IMR-90 (cell line): ENCODE measurements around the gene RAPGEF5. TPM values are rescaled to one million over a fixed set of nuclear protein-coding genes. Genes with fewer than 3 reads are reported as not detected.

Experiments
- ATAC-seq: fragments of 200-7000 bp; cut with Tn5 transposase; 2 replicates; pipeline ENCODE4 v1.9.1; 2020; ENCODE audit warnings: low read depth, mild to moderate bottlenecking, moderate library complexity
- BruUV-seq: library from RNA; stranded (reverse); fragments of 400-500 nt; replicated peaks from 2 replicates; lab custom pipeline; 2021; lab: Mats Ljungman, UMichigan
- CTCF ChIA-PET: fragments of 300-600 bp; formaldehyde crosslinking; extraction: SDS; loops from one replicate; lab custom pipeline; 2021; ENCODE audit warnings: antibody characterized with exemption; lab: Yijun Ruan, JAX
- POLR2A ChIA-PET: fragments of 300-600 bp; sonication (Branson Sonifier 250); formaldehyde crosslinking; loops from one replicate; lab custom pipeline; 2022; ENCODE audit warnings: antibody characterized with exemption; ENCODE audit not compliant: unreplicated experiment; lab: Charles Lee
- DNase-seq: peaks from one replicate; pipeline ENCODE4 v3.0.0; 2013
- H2AFZ ChIP-seq: replicated peaks from 2 replicates; pipeline ENCODE3; 2013; ENCODE audit warnings: low read length, mild to moderate bottlenecking; ENCODE audit not compliant: poor library complexity
- H2AK5ac ChIP-seq: 2 replicates; pipeline ENCODE4 v1.6.1; 2013; ENCODE audit warnings: low read depth, low read length, inconsistent platforms
- H2AK9ac ChIP-seq: replicated peaks from 2 replicates; pipeline ENCODE3; 2013; ENCODE audit warnings: mild to moderate bottlenecking, low read depth, low read length, moderate library complexity; ENCODE audit not compliant: poor library complexity
- H2BK120ac ChIP-seq: 2 replicates; pipeline ENCODE4 v1.6.1; 2013; ENCODE audit warnings: low read depth, low read length, inconsistent platforms
- H2BK15ac ChIP-seq: 3 replicates; pipeline ENCODE4 v1.6.1; 2013; ENCODE audit warnings: low read depth, low read length, inconsistent platforms
- H2BK20ac ChIP-seq: 2 replicates; pipeline ENCODE4 v1.6.1; 2013; ENCODE audit warnings: low read depth, mild to moderate bottlenecking, inconsistent platforms, low read length, moderate library complexity
- H2BK5ac ChIP-seq: 2 replicates; pipeline ENCODE4 v1.6.1; 2013; ENCODE audit warnings: mild to moderate bottlenecking, low read depth, low read length, inconsistent platforms; ENCODE audit not compliant: poor library complexity, severe bottlenecking
- H3K14ac ChIP-seq: replicated peaks from 2 replicates; pipeline ENCODE4 v1.6.1; 2013; ENCODE audit warnings: low read depth, low read length, inconsistent platforms
- H3K18ac ChIP-seq: 2 replicates; pipeline ENCODE4 v1.6.1; 2013; ENCODE audit warnings: low read depth, low read length, control low read depth
- H3K23ac ChIP-seq: 2 replicates; pipeline ENCODE4 v1.6.1; 2013; ENCODE audit warnings: low read depth, low read length, inconsistent platforms
- H3K27ac ChIP-seq: 2 replicates; pipeline ENCODE4 v1.5.1; 2013; ENCODE audit warnings: mild to moderate bottlenecking, control low read depth, low read length; ENCODE audit not compliant: insufficient read depth
- H3K27me3 ChIP-seq: 2 replicates; pipeline ENCODE4 v1.6.1; 2013; ENCODE audit warnings: low read length; ENCODE audit not compliant: control insufficient read depth, insufficient read depth
- H3K36me3 ChIP-seq: 2 replicates; pipeline ENCODE4 v1.6.1; 2013; ENCODE audit warnings: low read length, mixed read lengths; ENCODE audit not compliant: control insufficient read depth, insufficient read depth
- H3K4ac ChIP-seq: 2 replicates; pipeline ENCODE4 v1.6.1; 2013; ENCODE audit warnings: low read depth, low read length, inconsistent platforms
- H3K4me1 ChIP-seq: 2 replicates; pipeline ENCODE4 v1.6.1; 2013; ENCODE audit warnings: low read length, mixed read lengths; ENCODE audit not compliant: control insufficient read depth, insufficient read depth
- H3K4me2 ChIP-seq: 2 replicates; pipeline ENCODE4 v1.6.1; 2013; ENCODE audit warnings: low read depth, mild to moderate bottlenecking, control low read depth, low read length, moderate library complexity
- H3K4me3 ChIP-seq: 2 replicates; pipeline ENCODE4 v1.5.1; 2013; ENCODE audit warnings: low read depth, mild to moderate bottlenecking, control low read depth, low read length, moderate library complexity; ENCODE audit not compliant: insufficient read depth
- H3K56ac ChIP-seq: 2 replicates; pipeline ENCODE4 v1.6.1; 2013; ENCODE audit warnings: low read length, inconsistent platforms; ENCODE audit not compliant: insufficient read depth; ENCODE audit errors: extremely low read depth
- H3K79me1 ChIP-seq, 2 experiments: 2 replicates each; pipeline ENCODE4 v1.6.1; 2013; ENCODE audit warnings: low read length in 2 of 2, inconsistent platforms in 1 of 2, low read depth in 1 of 2
- H3K9ac ChIP-seq: 2 replicates; pipeline ENCODE4 v1.6.1; 2013; ENCODE audit warnings: low read depth, low read length, control low read depth
- H3K9me1 ChIP-seq: 2 replicates; pipeline ENCODE4 v1.6.1; 2013; ENCODE audit warnings: low read length, inconsistent platforms; ENCODE audit not compliant: insufficient read depth
- H3K9me3 ChIP-seq: 2 replicates; pipeline ENCODE4 v1.6.1; 2013; ENCODE audit warnings: low read length; ENCODE audit not compliant: control insufficient read depth, insufficient read depth
- H4K20me1 ChIP-seq: 2 replicates; pipeline ENCODE4 v1.6.1; 2013; ENCODE audit warnings: low read length, inconsistent platforms; ENCODE audit not compliant: insufficient read depth
- H4K5ac ChIP-seq: 2 replicates; pipeline ENCODE4 v1.6.1; 2013; ENCODE audit warnings: mild to moderate bottlenecking, low read depth, low read length, control low read depth
- H4K8ac ChIP-seq, 2 experiments: 2 replicates each; pipeline ENCODE4 v1.6.1; 2013; ENCODE audit warnings: low read depth in 2 of 2, low read length in 2 of 2, control low read depth in 1 of 2, inconsistent platforms in 1 of 2
- H4K91ac ChIP-seq: 2 replicates; pipeline ENCODE4 v1.6.1; 2013; ENCODE audit warnings: low read depth, low read length, inconsistent platforms; ENCODE audit not compliant: insufficient read depth
- BHLHE40 ChIP-seq: fragments of 150-350 bp; IDR thresholded peaks from 2 replicates; pipeline ENCODE4 v1.6.1; 2016; ENCODE audit warnings: mild to moderate bottlenecking, low read depth, low read length
- CEBPB ChIP-seq: IDR thresholded peaks from 2 replicates; pipeline ENCODE4 v1.6.1; 2012; ENCODE audit warnings: low read depth, low read length, improper control_type of control experiment
- CHD1 ChIP-seq: IDR thresholded peaks from 2 replicates; pipeline ENCODE4 v1.6.1; 2012; ENCODE audit warnings: low read depth, low read length, improper control_type of control experiment
- CTCF ChIP-seq: conservative IDR thresholded peaks from 2 replicates; pipeline ENCODE4 v1.5.1; 2012; ENCODE audit warnings: mild to moderate bottlenecking, low read depth, low read length, improper control_type of control experiment
- FOS ChIP-seq: fragments of 150-350 bp; IDR thresholded peaks from 2 replicates; pipeline ENCODE4 v1.6.1; 2016; ENCODE audit warnings: low read depth, low read length
- MAFK ChIP-seq: IDR thresholded peaks from 2 replicates; pipeline ENCODE4 v1.6.1; 2012; ENCODE audit warnings: low read depth, low read length, improper control_type of control experiment
- MAZ ChIP-seq: IDR thresholded peaks from 2 replicates; pipeline ENCODE4 v1.6.1; 2012; ENCODE audit warnings: low read depth, mild to moderate bottlenecking, low read length, improper control_type of control experiment, moderate library complexity, borderline replicate concordance
- MXI1 ChIP-seq: IDR thresholded peaks from 2 replicates; pipeline ENCODE4 v1.6.1; 2012; ENCODE audit warnings: low read depth, mild to moderate bottlenecking, low read length, moderate library complexity, borderline replicate concordance
- NFE2L2 ChIP-seq: fragments of 150-350 bp; IDR thresholded peaks from 2 replicates; pipeline ENCODE4 v1.6.1; 2016; ENCODE audit warnings: low read depth, mild to moderate bottlenecking, low read length
- RAD21 ChIP-seq: IDR thresholded peaks from 2 replicates; pipeline ENCODE4 v1.6.1; 2012; ENCODE audit warnings: low read length, improper control_type of control experiment
- RCOR1 ChIP-seq: IDR thresholded peaks from 2 replicates; pipeline ENCODE4 v1.6.1; 2012; ENCODE audit warnings: mild to moderate bottlenecking, low read length, improper control_type of control experiment; ENCODE audit not compliant: insufficient replicate concordance
- RFX5 ChIP-seq: IDR thresholded peaks from 2 replicates; pipeline ENCODE4 v1.8.0; 2012; ENCODE audit warnings: low read depth, mild to moderate bottlenecking, low read length, moderate library complexity
- SMC3 ChIP-seq: fragments of 150-350 bp; IDR thresholded peaks from 2 replicates; pipeline ENCODE4 v1.6.1; 2016; ENCODE audit warnings: low read depth, mild to moderate bottlenecking, antibody characterized with exemption, low read length, moderate library complexity
- WGBS, 2 experiments: methylation state at CpG; one replicate each; pipeline versions ENCODE4 v1.1.5 to v1.1.7; 2013; ENCODE audit warnings: missing lambda C conversion rate in 2 of 2; ENCODE audit not compliant: insufficient read length in 1 of 2; ENCODE audit errors: extremely low coverage in 2 of 2; 5-methylcytosine and 5-hydroxymethylcytosine counted together
- dilution Hi-C: fragments of 300-500 bp; cut with HindIII; formaldehyde crosslinking; loops from one replicate; pipeline ENCODE4 v1.14.3; 2018; ENCODE audit warnings: low sequenced_read_pairs; ENCODE audit not compliant: unreplicated experiment
- in situ Hi-C: fragments of 300-500 bp; cut with MboI; formaldehyde crosslinking; loops from 3 replicates; pipeline ENCODE4 v1.14.3; 2019; ENCODE audit warnings: low sequenced_read_pairs, inconsistent platforms, mixed read lengths
- intact Hi-C: fragments of 100-400 bp; cut with micrococcal nuclease; formaldehyde crosslinking; loops from 2 replicates; pipeline ENCODE4 v1.10.0; 2022
- polyA plus RNA-seq, 3 experiments: library from polyadenylated mRNA; depleted of rRNA; stranded (reverse); fragments of >200 nt; gene quantifications; 2 replicates each; pipeline ENCODE4 v1.2.3, GENCODE V29; 2012; ENCODE audit warnings: low replicate concordance in 1 of 3
- total RNA-seq: library from RNA; depleted of rRNA; stranded (reverse); fragments of >200 nt; gene quantifications from 2 replicates; pipeline ENCODE4 v1.2.3, GENCODE V29; 2012
- TF ChIP-seq, protein P1 (sequence below): fragments of 150-350 bp; IDR thresholded peaks from 2 replicates; pipeline ENCODE4 v1.6.1; 2017; ENCODE audit warnings: mild to moderate bottlenecking, antibody characterized with exemption, low read length, low read depth
- TF ChIP-seq, protein P2 (sequence below): fragments of 150-350 bp; IDR thresholded peaks from 2 replicates; pipeline ENCODE4 v1.6.1; 2016; ENCODE audit warnings: low read depth, mild to moderate bottlenecking, low read length, moderate library complexity, borderline replicate concordance

Gene RAPGEF5
- total and polyA plus RNA-seq, 2 of the 4 experiments (the other 2 are of a cell fraction) = 0.05 to 0.18 TPM

DNA sequence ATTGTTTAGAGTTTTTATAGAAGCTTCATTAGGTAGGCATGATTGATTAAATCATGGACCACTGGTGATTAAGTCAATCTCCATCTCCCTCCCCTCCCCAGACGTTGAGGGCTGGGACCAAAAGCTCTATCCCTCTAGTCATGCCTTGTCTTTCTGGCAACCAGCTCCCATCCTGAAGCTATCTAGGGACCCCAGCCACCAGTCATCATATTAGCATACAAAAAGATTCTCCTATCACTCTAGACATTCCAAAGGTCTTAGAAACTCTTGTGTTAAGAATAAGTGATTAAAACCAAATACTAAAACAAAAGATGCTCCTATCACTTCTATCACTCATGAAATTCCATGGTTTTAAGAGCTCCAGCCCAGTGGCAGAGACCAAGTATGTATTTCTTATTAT is 178.2 kb downstream of the RAPGEF5 start:
- no peaks in the 10 kb centered on the region for H3K9me1 ChIP-seq
- no peak overlapping the region for H4K8ac ChIP-seq
- no peak overlapping the region for H3K27ac ChIP-seq
- no peak overlapping the region for H3K18ac ChIP-seq
- DNase-seq (no peak), ATAC-seq (no peak)
- ChIA-PET CTCF (interaction anchor here (0.8 kb wide), 1 partner anchor 11 kb away, joined by 3 read pairs; no protein-coding TSS in a partner anchor), POLR2A (no interaction called here)
- no peak overlapping the region for H3K23ac ChIP-seq
- TF ChIP-seq BHLHE40 = no peak
- no peak for TF ChIP-seq RFX5
- TF ChIP-seq MXI1 = no peak
- TF ChIP-seq NFE2L2 = no peak
- TF ChIP-seq MAFK = no peak
- TF ChIP-seq, protein P1, sequence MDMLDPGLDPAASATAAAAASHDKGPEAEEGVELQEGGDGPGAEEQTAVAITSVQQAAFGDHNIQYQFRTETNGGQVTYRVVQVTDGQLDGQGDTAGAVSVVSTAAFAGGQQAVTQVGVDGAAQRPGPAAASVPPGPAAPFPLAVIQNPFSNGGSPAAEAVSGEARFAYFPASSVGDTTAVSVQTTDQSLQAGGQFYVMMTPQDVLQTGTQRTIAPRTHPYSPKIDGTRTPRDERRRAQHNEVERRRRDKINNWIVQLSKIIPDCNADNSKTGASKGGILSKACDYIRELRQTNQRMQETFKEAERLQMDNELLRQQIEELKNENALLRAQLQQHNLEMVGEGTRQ = no peak
- TF ChIP-seq RAD21 = no peak
- TF ChIP-seq, protein P2, sequence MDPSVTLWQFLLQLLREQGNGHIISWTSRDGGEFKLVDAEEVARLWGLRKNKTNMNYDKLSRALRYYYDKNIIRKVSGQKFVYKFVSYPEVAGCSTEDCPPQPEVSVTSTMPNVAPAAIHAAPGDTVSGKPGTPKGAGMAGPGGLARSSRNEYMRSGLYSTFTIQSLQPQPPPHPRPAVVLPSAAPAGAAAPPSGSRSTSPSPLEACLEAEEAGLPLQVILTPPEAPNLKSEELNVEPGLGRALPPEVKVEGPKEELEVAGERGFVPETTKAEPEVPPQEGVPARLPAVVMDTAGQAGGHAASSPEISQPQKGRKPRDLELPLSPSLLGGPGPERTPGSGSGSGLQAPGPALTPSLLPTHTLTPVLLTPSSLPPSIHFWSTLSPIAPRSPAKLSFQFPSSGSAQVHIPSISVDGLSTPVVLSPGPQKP = no peak
- TF ChIP-seq CHD1 = no peak
- no peak for TF ChIP-seq MAZ
- no peak for TF ChIP-seq SMC3
- TF ChIP-seq FOS = no peak
- TF ChIP-seq CTCF = no peak
- TF ChIP-seq RCOR1 = no peak
- no peak for TF ChIP-seq CEBPB
- intact Hi-C loops (no loop called here), dilution Hi-C loops (no loop called here), in situ Hi-C loops (no loop called here)
- no peak overlapping the region for H3K4me2 ChIP-seq
- no peak overlapping the region for H2BK15ac ChIP-seq
- no peaks in the 10 kb centered on the region for H3K9me3 ChIP-seq
- H2BK20ac ChIP-seq = no peak overlapping the region
- H2BK5ac ChIP-seq = no peak overlapping the region
- WGBS, 2 experiments = no CpG with 5 or more reads among the region's 1 CpG
- no peaks in the 10 kb centered on the region for H4K20me1 ChIP-seq
- peaks cover 4% of the 10 kb centered on the region; the same call in 1 of the 2 replicates for H3K27me3 ChIP-seq
- H3K79me1 ChIP-seq = no peaks in the 10 kb centered on the region
- no peak overlapping the region for H3K56ac ChIP-seq
- no peak overlapping the region for H2BK120ac ChIP-seq
- no peak overlapping the region for H2AK5ac ChIP-seq
- no peak overlapping the region for H3K14ac ChIP-seq
- no peak overlapping the region for H4K5ac ChIP-seq
- BruUV-seq = no TSS peak
- no peaks in the 10 kb centered on the region for H3K4me1 ChIP-seq
- H4K91ac ChIP-seq = no peak overlapping the region
- no peak overlapping the region for H3K4me3 ChIP-seq
- H2AFZ ChIP-seq = no peak overlapping the region
- no peak overlapping the region for H2AK9ac ChIP-seq
- no peak overlapping the region for H3K4ac ChIP-seq
- H3K36me3 ChIP-seq = no peaks in the 10 kb centered on the region
- no peak overlapping the region for H3K9ac ChIP-seq
